HG03025 (cell line): Measurements from ENCODE around the gene AZIN2.
"Not testable (repeated sequence)": the region's sequence is repeated elsewhere in the genome, so short reads cannot be mapped to it uniquely, and the experiment has no call there.

Experiments
- ATAC-seq: cut with Tn5 transposase; IDR thresholded peaks from one replicate; pipeline ENCODE4 v1.9.1; 2021; ENCODE audit warnings: mild to moderate bottlenecking, moderate library complexity; ENCODE audit not compliant: unreplicated experiment, low FRiP score

AZIN2 gene

DNA sequence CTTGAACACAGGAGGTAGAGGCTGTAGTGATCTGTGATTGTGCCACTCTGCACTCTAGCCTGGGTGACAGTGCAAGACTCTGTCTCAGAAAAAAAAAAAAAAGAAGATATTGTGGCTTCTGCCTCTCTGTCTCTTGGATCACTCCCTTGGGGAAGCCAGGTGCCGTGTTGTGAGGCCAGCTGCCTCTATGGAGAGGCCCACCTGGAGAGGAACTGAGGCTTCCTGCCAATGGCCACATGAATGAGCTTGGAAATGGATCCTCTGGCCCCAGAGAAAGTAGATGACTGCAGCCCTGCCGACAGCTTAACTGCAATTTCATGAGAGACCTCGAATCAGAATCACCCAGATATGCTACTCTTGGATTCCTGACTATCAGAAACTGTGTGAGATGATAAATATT lies 24.5 kb upstream of the AZIN2 start:
- ATAC-seq: no peak

DNA sequence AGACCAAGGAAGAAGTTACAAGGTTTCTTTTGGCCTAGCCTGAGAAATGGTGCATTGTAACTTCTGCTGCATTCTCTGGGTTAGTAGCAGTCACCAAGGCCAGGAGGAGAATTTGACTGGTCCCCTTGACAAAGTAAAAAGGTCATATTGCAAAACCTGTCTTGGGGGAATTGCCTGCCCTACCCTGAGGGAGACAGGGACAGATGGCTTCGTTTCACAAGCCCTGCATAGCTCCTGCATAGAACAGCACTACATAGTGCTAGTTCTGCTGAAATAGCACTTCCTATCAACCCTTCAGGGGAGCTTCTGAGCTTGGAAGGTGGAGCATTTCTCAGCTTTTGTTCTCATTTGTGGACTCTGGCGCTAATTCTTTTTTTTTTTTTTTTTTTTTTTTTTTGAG lies 23.9 kb upstream of the AZIN2 start:
- ATAC-seq: no peak

DNA sequence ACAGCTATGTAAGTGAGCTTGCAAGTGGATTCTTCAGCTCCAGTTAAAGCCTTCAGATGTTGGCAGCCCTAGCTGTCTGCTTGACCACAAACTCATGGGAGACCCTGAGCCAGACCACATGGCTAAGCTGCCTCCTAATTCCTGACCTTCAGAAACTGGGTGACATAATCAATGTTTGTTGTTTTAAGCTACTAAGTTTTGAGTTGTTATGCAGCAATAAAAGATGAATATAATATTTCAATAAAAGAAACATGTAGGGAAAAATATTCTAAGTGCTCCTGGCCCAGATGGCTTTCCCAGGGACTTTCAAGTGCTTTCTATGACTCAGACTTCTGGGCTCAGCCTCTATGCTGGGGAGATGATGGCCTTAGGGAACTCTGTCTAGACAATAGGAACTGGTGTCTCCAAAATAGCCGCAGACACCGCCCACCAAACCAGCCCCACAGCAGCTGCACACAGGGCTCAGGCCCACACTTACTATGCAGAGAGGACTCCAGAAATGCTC lies 20.3 kb upstream of the AZIN2 start:
- no peak for ATAC-seq

DNA sequence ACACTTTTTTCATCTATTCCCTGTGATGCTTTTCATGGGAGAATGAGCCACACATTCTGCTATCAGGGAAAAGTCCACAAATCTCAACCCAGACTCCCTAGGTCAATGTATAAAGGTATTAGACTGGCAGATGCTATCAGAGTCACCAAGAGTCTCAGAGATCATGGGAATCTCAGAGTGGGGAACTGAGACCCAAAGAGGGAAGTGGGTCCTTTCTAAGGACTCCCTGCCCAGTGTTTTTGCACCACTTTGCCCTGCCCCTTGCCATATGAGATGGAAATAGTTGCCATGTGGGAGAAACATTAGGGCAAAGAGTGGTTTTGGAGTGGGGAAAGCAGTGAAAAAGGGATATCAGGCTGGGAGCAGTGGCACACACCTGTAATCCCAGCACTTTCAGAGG lies 19.1 kb upstream of the AZIN2 start:
- no peak for ATAC-seq

DNA sequence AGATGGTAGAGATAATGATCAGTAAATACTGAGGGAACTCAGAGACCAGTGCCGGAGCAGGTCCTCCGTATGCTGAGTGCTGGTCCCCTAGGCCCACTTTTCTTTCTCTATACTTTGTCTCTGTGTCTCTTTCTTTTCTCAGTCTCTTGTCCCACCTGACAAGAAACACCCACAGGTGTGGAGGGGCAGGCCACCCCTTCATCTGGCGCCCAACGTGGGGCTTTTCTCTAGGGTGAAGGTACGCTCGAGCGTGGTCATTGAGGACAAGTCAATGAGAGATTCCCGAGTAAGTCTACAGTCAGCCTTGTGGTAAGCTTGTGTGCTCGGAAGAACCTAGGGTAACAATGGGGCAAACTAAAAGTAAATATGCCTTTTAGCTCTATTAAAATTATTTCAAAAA lies 16.7 kb upstream of the AZIN2 start:
- not testable (repeated sequence) for ATAC-seq

DNA sequence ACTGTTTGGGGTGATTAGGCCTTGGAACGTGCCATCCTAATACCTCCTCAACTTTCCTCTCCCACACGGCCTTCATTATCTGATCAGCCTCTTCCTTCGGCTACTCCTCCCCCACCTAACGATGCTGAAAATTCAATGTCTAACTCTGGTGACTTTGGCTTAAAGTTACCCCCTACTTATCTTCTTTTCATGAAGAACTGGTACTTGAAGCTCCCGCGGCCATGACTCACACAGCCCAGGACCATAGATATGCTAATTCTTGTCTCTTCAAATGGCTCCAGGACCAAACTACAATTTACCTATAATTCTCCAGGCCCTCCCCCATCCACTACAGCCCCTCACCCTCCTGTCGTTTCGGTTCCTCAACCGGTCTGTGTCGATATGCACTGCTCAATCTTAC lies 15.7 kb upstream of the AZIN2 start:
- no peak for ATAC-seq

DNA sequence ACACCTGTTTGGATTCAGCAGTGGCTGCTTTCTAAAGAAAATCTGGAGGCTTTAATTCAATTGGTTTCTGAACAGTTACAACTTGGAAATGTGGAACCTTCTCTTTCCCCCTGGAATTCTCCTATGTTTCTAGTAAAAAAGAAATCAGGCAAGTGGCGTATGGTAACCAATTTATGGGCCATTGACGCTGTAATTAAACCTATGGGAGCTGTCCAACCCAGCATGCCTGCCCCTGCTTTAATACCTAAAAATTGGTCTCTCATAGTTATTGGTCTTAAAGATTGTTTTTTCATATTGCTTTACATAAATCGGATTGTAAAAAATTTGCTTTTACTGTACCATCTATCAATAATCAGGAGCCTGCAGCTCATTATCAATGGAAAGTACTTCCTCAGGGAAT lies 14.5 kb upstream of the AZIN2 start:
- not testable (repeated sequence) for ATAC-seq

DNA sequence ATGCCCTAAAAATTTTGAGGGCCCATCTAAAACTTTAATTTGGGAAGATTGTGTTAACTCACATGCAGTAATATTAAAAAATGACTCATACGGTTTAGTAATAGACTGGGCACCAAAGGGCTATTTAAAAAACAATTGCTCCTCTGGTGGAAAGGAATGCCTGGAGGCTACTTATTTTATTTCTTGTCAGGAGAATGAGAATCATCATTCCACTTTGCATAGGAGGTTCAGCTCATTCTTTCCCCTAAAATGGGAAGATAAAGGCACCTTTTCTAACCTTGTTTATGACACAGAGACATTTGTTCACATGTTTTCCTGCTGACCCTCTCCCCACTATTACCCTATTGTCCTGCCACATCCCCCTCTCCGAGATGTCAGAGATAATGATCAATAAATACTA lies 12.8 kb upstream of the AZIN2 start:
- not testable (repeated sequence) for ATAC-seq

DNA sequence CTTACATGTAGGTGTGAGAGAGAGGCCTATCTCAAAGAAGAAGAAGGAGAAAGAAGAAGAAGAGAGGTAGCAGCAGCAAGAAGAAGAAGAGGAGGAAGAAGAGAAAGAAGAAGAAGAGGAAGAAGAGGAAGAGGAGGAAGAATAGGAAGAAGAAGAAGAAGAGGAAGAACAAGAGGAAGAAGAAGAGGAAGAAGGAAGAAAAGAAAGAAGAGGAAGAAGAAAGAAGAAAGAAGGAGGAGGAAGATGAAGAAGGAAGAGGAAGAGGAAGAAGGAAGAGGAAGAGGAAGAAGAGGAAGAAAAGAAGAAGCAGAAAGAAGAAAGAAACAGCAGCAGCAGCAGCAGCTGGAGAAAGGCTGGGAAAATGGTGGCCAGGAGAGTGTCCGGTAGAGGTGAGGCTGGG lies 10.3 kb upstream of the AZIN2 start:
- ATAC-seq: no peak

DNA sequence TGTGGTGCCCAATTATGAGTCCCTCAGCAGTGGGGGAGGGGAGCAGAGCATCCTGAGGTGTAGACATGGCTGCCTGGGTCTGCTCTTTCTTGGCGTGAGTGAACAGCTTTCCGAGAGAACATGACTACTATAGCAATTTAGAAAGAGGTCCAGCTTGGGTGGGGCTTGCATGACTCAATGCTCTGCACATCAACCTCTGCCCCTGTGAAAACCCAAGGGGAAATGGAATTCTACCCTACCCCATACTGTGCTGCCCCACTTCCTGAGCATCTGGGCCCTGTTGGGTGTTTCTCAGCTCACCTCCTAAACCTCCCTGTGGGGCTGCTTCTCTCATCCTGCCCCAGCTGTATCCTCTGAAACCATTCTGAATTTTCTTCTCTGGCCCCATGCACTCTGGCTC lies 8.2 kb upstream of the AZIN2 start:
- no peak for ATAC-seq

DNA sequence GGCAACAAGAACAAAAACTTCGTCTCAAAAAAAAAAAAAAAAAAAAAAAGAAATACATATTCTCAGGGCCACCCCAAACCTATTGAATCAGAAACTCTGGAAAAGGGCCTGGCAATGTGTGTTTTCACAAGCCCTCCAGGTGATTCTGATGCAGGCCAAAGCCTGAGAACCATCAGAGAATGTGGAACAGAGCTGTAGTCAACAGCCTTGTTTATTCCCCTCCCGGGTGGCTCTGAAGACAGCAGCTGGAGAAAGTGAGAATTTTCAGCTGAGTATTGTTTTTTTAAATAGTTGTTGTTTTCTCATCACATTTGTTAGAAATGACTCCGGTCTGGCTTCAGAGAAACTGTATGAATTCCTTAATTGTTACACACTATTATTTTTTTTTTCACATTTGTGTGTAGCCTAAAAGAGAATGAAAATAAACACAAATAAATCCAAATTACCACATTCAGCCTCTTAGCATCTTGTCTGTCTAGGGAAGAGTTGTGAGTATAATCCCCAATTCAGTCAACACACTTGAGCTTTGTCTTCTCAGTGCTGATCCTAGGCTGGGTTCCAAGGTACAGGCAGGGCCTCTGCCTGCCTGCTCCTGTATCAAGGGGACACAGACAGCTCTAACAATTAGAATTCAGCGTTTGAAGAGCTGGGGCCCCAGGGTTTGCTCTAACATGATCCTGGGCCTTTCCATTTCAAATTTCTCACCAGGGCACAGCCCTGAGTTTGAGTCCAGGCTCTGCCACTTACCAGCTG lies 6.6 kb upstream of the AZIN2 start:
- no peak for ATAC-seq

DNA sequence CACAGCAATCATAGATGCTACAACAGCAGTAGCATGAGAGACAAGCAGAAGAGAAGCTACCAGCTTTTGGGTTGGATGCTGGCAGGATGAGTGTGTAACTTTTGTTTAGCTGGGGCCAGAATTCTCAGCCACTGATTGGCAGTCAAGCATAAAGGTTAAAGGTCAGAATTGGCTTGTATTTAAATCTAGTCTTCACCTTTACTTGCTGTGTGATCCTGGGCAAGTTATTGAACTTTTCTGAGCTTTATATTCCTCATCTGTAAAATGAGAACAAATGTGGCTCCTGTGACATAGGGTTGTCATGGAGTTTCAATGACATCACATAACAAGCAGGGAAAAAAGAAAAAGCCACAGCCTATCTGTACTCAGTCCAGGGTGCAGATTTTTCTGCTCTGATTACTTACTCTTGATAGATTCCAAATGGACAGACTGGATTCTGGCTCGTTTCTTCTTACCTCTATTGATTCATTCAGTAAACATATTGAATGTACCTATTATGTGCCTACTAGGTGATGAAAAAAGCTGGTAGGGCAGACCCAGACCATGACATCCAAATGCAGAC lies 2.8 kb upstream of the AZIN2 start:
- ATAC-seq: no peak

DNA sequence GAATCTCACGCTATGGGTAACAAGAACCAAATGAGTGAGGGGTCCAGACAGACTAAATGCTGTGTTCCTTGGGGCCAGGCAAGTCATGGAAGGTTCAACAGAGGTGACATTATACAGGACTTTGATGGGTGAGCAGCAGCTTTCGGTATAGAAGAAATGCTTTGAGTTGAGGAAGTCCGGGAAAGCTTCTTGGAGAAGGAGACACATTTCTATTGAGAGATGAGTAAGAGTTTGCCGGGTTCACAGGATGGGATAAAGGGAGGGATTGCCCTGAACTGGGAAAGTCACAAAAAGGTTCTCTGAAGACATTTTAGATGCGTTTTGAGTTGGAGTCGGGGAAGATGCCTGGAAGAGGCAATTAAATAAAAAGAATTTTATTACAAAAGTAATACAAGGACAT lies 580 bp upstream of the AZIN2 start:
- no peak for ATAC-seq

DNA sequence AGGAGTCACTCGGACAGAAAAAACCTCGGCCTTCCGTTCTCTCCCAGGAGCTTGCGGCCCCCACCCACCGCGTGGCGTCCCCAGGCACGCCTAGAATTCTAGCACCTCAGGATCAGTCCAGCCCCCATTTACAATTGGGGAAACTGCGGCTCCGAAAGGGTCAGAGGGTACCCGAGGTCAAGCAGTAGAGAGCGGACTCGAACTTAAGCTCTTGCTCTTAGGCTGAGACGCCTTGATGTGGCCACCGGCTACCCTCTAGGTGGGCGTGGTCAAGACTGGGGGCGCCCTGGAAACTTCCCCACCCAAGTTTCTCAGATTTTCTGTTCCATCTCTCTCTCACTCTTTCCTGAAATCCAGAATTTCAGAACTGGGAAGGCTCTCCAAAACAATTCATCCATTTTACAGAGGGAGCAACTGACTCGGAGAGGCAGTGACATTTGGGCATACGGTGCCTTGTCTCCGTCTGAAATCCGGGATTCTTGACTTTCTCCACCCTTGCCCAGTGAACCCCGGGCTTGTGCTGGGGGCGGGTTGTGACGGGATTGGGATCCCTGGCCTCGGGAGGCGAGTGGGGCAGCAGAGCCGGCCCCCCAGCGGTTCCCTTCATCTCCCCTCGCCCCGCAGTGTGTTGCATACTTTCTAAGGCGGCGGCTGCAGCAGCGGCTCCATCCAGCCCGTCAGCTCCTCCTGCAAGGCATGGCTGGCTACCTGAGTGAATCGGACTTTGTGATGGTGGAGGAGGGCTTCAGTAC lies 777 bp downstream of the AZIN2 start:
- ATAC-seq: no peak

DNA sequence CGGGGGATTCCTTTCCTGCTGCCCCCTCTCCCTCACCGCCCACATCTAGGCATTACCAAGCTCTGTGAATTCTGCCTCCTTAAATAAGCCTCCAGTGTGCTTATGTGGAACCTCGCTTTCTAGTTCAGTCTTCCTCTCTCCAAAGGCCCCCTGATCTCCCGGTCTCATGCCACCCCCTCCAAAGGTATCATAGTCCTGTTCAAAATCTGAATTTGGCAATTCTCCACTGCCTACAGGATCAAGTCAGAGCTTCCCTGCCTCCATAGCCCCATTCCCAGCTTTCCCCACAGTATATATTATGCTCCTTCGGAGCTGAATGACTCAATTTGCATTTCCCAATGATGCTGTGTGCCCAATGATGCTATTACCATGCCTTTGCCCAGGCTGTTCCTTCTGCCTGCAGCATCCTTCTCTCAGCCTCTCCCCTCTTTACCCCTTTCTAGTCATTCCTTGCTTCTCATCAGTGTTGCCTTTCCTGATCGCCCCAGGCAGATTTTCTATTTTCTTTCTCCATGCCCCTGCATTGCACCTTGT lies 1.7 kb downstream of the AZIN2 start:
- no peak for ATAC-seq

DNA sequence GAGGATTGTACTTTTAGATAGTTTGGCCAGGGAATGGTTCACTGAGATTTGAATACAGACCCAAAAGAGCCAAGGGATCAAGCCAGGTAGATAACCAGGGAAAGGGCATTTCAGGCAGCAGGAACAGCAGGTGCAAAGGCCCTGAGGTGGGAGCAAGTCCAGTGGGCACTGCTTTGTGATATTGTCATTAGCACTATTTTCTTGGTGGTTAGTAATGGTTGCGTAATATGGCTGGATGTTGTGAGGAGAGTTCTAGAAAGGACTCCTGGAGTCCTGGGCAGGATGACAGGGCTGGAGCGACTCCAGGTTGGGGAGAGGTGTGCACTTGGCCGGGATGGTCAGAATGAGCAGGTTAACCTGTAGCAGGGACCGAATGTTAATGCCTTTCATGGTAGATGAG lies 4.4 kb downstream of the AZIN2 start:
- no peak for ATAC-seq

DNA sequence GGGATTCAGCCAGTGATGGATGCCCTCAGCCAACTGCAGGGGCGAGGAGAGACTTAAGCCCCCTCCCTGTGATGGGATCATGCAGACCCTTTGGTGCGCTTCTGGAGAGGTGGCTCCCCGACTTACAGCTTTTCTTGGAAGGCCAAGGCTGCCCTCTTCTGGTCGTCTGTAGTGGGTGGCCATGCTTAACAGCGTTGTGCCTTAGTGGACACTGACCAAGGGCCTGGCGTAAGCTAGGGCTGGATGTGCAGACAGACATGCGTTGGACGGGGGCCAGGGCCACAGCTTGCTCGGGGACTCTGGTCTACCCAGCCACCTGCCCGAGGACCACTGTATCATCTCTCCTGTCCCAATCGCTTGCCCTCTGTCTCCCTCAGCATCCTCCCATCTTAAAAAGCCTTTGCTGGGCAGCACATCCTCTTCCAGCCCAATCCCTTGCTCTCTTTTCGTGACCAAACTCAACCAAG lies 5.5 kb downstream of the AZIN2 start:
- ATAC-seq: no peak

DNA sequence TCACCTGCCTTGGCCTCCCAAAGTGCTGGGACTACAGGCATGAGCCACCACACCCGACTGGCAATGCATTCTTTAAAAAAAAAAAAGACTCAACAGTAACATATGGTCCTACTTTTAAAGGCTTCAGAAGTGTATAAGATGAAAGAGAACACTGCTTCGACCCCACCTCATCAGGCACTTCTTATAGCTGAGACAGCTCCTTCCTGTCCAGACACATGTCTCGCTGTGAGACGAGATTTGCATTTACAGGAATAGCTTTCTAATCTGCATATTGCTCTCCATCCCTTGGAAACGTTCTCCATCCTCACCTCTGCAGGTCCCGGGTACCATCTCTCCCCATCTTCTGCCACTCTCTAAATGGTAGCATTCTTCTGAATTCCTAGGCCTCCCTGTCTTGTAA lies 6.7 kb downstream of the AZIN2 start:
- ATAC-seq: no peak

DNA sequence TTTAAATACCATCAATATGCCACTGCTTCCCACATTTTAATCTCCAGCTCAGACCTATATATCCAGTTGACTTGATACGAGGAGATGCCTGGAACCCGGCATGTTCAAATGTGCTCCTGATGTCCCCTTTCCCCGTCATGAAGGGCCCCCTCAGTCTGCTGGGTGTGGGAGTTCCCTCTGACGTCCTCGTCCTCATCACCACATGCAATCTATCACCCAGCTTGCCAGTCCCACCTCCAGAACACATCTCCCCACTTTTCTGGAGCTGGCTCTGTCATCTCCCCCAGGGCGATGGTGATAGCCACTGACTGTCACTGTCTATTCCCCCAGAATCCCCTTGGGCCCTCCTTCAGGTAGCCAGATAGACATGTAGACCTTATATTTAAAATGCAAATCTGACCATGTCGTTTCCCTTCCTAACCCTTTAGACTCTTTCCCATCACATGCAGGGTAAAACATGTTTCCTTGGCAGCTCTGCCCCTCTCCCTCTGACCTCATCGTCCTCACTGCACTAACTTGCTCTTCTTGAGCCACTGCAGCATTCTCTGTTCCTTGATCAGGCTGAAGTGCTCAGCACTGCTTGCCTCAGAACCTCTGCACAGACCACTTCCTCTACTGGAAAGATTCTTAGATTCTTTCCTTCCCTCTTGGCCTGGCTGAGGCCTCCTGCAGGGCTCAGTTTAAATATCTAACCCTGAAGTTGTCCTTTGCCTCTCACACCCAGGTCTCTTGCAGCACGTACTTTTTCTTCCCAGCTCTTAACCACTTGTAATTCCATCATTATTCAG lies 7.4 kb downstream of the AZIN2 start:
- ATAC-seq: no peak

DNA sequence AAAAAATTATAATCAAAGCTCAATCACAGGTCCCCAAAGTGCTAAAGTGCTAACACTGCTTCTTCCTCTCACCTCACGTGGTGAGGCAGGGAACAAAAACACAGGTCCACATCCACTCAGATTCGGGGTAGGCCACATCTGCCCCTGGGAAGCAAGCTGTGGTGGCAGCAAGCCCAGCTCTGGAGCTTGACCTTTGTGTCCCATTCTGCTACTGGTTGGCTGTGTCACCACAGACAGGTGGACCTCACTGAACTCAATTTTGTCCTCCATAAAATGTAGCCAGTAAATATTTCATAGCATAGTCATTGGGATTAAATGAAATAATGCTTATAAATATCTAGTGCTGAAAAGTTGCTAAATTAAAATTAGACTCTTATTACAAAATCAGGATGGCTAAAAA lies 8.5 kb downstream of the AZIN2 start:
- no peak for ATAC-seq

DNA sequence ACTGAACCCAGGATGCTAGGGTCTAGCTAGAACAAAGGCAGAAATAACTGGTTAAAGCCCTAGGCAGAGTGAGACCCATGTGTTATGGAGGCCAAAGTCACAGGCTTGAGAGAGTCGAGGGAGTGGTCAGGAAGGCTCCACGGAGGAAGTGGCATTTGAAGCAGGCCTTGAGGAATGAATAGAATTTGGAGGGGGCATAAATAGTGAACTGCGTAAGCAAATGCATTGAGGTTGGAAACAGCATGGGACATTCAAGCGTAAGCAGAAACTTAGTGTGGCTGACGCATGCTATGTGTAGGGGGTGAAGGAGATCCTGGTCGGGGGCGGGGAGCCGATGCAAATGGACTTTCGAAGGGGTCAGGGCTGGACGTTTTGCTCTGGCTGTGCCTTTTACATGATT lies 11.5 kb downstream of the AZIN2 start:
- no peak for ATAC-seq
